Uterus (tissue), 2 donors: ENCODE data around the gene CTDSP1.

Source experiments
- POLR2A ChIP-seq, 2 donors: fragments of 450-650 bp; IDR thresholded peaks; one replicate each; pipeline ENCODE4 v1.6.1; 2016; ENCODE audit warnings: antibody characterized with exemption in 2 of 2, mild to moderate bottlenecking in 1 of 2, moderate library complexity in 1 of 2
- TF ChIP-seq, protein P1 (sequence below), 4 experiments: fragments of 200-600 bp in 2 of 4; fragments of 450-650 bp in 2 of 4; sonication (generic) in 2 of 4; IDR thresholded peaks; one replicate each; pipeline ENCODE4 v1.5.1; 2016 to 2019; ENCODE audit warnings: antibody characterized with exemption in 4 of 4, mild to moderate bottlenecking in 2 of 4, moderate library complexity in 1 of 4

DNA sequence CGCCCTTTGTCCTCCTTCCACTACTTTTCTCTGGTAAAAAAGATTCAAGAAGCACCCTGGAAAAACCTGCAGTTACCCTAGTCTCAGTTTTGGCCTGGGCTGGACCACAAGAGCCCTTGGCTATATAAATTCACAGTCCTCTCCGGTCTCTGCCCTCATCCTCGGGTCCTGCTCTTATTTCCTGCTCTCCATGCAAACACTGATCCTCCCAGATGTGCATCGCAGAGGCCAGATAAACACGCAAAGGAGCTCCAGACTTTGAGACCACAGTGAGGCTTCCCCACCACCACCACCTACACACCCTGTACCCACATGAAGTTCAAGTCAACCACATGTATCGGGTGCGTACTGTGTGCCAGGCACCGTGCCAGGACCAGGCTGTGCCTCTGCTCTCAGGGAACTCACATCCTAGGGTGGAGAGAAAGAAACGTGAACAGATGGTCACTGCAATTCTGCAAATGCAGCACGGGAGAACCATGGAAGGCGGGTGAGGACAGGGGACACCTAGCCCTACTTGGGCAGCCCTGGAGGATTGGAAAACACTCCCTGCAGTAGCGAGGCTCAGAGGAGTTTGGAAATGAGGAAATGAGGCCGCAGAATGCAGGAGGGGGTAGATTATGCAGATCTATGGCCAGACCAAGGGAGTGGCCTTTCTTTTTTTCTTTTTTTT is 7.4 kb downstream of the CTDSP1 start:
- TF ChIP-seq, protein P1, sequence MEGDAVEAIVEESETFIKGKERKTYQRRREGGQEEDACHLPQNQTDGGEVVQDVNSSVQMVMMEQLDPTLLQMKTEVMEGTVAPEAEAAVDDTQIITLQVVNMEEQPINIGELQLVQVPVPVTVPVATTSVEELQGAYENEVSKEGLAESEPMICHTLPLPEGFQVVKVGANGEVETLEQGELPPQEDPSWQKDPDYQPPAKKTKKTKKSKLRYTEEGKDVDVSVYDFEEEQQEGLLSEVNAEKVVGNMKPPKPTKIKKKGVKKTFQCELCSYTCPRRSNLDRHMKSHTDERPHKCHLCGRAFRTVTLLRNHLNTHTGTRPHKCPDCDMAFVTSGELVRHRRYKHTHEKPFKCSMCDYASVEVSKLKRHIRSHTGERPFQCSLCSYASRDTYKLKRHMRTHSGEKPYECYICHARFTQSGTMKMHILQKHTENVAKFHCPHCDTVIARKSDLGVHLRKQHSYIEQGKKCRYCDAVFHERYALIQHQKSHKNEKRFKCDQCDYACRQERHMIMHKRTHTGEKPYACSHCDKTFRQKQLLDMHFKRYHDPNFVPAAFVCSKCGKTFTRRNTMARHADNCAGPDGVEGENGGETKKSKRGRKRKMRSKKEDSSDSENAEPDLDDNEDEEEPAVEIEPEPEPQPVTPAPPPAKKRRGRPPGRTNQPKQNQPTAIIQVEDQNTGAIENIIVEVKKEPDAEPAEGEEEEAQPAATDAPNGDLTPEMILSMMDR (IDR thresholded peaks at IDR 0.05): no peak
- TF ChIP-seq POLR2A (IDR thresholded peaks at IDR 0.05): no peak
